Erythroblast (primary cell): Measurements from ENCODE around the gene FER.

Source experiments
- GATA1 ChIP-seq: IDR thresholded peaks from 2 replicates; pipeline ENCODE4 v1.6.1; 2011; ENCODE audit warnings: low read depth, mild to moderate bottlenecking, control low read depth, low read length, moderate library complexity
- POLR2A ChIP-seq: IDR thresholded peaks from 2 replicates; pipeline ENCODE4 v1.6.1; 2011; ENCODE audit warnings: mild to moderate bottlenecking, low read length

DNA sequence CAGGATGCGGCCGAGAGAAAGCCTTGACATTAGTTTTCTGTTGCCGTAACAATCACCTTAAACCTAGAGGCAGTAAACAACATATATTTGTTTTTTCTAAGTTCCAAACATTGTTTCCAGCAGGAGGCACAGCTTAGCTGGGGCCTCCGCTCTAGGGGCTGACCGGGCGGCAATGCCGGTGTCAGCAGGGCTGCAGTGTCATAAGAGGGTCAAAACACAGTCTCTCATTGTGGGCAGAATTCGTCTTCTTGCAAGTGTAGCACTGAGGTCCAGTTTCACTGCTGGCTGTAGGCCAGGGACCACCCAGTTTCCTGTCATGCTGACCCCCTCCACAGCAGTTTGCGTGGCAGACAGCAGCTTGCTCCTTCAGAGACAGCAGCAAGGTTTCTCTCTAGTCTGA lies 475.8 kb downstream of the FER start:
- TF ChIP-seq POLR2A (no peak), GATA1 (no peak)
